ENCODE results near the gene NKX1-2.

Gene NKX1-2

DNA sequence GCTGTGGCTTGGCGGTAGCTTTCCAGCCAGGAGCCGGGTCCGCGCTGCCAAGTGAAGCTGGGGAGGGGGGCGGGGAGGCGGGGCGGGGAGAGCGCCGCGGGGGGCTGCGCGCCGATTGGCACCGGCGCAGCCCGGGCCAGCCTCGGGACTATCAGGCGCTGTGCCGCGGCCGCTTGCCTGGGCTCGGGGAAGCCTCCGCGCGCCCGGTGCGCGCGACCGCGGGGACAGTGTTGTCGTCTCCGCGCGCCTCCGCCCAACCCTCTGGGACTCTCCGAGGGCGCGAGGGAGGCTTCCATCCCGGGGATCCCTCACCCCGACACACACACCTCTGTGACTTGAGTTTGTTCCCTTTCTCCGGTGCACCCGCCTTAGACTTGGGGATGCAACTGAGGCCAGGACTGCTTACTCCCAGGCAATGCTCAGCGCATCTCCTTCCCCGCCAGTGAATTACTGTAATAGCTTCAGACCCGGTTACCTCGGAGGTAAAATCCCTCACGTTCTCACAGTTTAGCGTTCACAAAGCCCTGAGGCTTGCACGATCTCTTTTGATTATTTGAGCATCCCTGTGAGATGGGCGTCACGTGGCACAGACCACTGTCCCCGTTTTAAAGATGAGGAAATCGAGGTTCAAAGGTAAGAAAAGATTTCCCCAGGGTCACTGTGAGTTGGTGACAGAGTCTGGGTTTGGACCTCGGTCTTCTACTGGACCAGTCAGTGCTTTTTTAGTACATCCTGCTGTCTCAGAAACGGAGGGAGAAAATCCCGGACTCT, at the start of gene NKX1-2:
Gene NKX1-2, minus strand, starts transcription at position 24 of the 771 bp plus-strand sequence. CDS start 92 bp downstream, outside the sequence.
- no peak for DNase-seq (ENCODE audit: low spot score)

DNA sequence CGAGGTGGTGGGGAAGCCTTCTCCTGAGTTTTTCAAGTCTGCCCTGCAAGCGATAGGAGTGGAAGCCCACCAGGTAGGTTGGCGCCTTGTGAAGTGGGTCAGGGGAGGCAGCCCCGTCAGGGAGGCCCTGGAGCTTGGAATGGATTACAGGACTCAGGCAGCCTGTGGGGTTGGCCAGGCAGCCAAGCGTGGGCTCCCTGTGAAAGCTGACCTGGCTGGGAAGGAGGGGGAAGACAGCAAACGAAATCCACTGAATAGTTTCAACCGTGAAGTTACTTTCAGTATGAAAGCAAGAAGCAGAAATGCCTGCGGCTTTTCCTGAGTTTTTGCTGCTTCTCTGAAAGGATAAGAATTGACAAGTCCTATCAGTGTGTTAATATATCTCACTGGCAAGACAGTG, 48.2 kb upstream of the NKX1-2 start:
- DNase-seq (ENCODE audit: low spot score): no peak

DNA sequence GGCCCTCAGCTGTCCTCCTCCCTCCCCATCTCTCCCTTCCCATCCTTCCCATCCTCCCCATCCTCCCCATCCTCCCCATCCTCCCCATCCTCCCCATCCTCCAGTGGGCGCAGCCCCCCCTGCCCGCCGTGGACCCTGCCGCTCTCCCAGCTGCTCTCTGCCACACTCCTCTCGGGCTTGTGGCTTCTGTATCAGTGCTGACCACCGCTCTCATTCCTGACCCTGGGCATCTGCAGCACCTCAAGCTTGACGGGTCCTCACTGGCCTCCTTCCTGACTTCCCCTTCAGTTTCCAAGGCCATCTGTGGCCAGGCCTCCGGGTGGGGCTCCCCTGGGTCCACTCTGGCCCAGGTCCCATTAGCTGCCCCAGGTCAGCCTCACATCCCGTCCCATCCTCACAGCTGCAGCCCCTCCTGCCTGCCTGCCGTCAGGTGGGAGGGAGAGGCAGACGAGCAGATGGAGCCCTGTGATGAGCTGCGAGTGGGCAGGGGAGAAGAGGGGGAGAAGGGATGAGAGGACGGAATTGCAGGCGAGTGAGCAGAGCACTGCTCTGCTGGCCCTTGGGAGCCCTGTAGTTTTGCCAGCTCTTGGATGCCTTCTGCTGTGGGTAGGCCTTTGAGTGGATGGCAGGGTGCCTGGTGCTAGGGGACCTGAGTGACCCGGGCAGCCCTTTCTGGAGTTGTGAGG, 47.5 kb upstream of the NKX1-2 start:
- DNase-seq (ENCODE audit: low spot score): no peak

DNA sequence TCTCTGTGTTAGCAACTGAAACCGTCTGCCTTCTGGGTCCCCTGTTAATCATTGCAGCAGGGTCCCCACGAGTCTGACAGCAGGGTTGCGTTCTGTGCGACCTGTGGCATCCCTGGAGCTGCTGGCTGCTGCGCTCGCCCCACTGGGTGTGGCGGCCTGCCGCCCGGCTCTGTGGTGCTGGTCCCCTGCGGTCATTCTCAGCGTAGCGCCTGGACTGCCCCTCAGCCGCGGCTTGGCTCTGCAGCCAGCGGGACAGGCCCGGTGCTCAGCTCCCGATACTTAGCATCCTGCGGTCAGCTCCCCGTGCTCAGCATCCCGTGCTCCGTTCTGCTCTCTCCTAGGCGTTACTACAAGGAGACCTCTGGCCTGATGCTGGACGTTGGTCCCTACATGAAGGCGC, 46.8 kb upstream of the NKX1-2 start:
- DNase-seq (ENCODE audit: low spot score): no peak

DNA sequence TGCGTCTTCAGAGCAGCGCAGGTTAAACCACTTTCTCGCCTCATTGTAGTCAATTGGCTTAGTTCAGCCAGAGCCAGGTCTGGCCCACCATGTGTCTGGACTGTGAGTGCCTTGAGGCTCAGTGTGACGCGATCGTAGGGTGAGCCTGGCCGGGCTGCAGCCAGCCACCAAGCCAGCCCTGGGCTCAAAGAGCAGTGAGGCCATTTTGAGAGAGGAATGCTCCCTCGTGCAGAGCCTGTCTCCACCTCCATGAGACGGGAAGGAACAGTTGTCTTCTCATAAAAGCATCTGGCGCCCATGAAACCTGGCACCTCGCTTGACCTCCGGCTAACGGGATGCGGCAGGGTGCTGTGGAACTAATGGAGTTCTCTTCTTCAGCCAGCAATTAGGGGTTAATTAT, 46.3 kb upstream of the NKX1-2 start:
- DNase-seq (ENCODE audit: low spot score): no peak

DNA sequence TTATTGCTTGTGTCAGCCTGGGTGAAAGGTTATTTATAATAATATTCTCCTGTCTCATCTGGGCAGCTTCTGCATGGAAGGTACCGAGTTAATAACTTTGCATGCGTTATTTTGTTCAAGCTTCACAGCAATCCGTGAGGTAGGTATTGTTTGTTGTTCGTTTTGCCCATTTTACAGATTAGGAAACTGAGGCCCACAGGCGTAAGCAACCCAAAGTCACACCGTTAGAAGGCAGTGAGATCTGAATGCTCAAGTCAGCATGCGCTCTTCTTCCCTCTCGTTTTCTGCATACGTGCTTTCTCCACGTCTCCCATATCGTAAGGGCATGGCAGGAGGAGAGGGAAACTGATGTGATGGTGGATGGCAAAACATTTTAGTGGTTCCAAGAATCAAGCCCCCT, 45.9 kb upstream of the NKX1-2 start:
- DNase-seq (ENCODE audit: low spot score): no peak

DNA sequence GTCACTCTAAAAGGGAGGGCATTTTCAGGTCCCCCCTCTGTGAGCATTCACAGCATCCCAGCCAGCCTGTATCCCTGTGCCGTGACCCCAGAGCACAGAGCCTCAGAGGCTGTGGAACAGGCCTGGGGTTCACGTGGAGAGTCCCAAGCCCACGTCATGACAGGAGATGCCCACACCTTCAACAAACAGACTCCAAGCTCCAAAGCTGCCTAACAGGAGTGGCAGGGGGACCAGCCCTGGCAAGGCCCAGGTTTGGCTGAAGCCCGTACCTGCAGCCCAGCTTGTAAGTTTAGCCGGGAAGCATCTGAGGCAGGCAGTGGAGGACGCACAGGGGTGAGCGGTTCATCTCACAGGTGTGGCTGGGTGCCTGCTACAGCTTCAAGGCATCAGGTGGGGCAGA, 45.3 kb upstream of the NKX1-2 start:
- no peak for DNase-seq (ENCODE audit: low spot score)

DNA sequence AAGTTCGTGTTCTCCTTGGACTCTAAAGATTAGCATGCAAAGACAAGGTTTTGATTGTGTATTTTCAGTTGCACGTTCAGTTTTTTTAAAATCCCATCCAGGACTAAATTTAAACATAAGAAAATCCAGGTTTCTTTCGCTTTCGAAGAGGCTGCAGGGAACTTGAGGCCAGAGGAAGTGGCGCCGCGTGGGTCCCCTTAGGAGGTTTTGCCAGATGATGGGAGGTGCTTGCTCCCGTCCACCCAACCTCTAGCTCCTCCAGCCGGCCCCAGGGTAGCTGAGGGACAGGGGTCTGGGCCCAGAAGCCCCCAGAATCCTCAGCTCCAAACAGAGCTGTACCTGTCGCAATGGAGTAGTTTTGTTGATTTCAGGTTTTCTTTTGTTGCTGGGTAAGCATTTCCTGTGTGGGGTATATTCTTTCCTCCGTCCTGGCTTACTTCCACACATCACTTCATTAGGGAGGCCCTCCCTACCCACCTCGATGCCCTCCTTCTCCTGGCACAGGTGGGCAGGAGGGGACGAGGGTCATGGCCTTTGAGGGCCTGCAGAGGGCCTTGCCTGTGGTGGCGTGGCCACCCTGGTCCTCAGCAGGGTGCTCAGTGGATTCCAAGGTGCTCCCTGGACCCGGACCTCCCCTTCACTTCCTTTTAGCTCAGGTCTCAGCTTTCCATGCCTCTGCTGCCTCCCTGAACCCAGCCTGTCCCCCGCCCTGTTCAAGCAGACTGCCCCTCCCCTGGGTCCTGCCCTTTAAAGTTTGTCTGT, 44.4 kb upstream of the NKX1-2 start:
- DNase-seq (ENCODE audit: low spot score): no peak

DNA sequence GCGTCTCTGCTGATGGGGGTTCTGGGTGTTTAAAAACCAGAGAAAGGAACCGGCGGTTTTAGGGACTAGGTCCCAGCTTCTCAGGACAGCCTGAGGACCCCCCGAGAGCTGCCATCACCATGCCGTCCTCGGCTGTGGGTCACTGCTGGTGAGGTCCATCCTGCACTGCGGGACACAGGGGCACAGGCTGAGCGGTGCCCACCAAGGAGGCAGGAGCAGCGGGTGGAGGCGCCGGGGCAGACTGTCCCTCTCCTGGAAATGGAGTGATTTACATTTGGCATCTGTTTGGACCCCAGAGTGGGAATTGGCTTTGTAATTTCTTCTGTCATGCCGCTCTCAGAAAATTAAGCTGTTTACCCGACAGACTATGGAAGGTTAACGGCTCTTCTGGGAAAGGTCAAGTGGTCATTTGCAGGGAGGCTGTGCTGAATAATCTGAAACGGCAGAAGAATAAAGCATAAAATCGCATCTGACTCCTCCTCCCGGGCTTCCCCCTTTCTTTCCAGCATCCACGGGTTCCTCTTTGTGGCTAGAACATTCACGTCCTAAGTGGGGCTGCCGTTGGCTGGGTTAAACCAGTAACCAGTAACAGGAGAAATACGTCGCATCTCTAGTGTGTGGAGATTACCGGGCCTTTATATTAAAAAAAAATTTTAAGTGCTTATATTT, 43.5 kb upstream of the NKX1-2 start:
- no peak for DNase-seq (ENCODE audit: low spot score)

DNA sequence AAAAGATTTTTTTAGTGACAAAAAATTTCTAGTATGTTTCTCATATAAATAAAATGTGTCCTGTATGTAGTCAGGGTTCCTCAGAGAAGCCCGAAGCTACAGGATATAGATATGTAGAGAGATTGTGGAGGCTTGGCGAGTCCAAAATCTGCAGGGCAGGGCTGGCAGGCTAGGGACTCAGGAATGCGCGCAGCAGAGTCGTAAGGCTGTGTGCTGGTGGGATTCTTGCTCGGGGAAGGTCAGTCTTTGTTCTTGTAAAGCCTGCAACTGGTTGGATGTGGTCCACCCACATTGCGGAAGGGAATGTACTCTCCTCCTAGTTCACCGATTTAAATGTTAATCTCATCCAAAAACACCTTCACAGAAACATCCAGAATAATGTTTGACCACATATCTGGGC, 42.4 kb upstream of the NKX1-2 start:
- no peak for DNase-seq (ENCODE audit: low spot score)

DNA sequence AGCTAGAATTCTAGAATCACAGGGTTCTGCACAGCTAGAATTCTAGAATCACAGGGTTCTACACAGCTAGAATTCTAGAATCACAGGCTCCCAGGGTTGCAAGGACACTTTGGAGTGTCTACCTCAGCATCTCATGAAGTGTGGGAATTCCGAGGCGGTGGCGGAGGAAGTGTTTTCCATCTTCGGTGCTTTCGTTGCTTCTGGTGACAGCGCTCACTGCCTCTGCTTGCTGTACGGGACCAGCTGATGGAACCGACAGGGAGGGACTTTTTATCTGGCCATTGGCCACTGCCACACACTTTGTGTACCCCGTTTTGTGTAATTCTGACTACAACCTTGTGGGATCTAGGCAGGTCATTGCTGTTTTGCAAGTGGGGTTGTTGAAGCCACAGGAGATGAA, 41.3 kb upstream of the NKX1-2 start:
- no peak for DNase-seq (ENCODE audit: low spot score)

DNA sequence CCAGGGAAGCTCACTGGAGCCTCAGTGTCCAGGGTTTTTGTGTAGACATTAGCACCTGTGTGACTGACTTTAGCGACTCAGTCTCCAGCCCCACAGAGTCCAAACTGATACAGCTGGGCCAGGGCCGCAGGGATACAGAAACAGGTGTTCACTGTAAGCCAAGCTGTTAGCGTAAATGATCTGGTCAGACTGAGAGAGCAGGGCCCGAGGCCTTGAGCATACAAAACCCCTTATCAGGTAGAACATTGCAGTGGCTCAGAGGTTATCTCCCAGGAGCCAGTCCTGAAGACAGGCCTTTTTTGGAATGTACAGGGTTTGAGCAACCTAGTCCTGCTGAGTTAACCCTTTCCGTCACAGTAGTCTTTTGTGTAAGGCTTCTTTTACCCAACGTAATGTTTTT, 36.8 kb upstream of the NKX1-2 start:
- no peak for DNase-seq (ENCODE audit: low spot score)

DNA sequence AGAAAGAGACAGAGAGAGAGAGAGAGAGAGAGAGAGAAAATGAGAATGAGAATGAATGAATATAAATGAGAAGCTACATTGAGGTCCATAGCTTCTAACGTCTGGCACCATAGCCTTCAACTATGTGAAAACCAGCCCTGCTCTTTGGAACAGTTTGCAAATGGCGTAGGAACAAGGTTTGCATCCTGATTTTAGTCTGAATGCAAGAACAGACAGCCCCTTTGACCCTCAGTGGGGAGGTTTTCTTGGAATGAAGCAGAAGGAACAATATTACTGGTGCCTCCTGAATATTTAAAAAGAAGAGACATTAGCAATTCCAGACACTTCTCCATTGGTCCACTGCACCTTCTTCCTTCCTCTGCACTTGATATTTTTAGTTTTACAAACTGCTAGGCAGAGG, 34.8 kb upstream of the NKX1-2 start:
- DNase-seq (ENCODE audit: low spot score): no peak

DNA sequence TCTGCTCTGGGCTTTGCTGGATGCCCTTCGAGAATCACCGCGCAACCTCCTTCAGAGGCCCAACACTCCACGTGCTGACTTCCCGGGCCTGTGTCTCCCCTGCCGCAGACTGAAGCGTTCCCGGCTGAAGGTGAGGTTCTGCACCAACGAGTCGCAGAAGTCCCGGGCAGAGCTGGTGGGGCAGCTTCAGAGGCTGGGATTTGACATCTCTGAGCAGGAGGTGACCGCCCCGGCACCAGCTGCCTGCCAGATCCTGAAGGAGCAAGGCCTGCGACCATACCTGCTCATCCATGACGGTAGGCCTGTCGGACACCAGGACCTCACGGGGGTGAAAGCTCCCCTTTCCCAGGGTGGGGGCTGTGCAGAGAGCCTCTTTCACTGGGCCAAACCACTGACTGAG, 34.2 kb upstream of the NKX1-2 start:
- no peak for DNase-seq (ENCODE audit: low spot score)

DNA sequence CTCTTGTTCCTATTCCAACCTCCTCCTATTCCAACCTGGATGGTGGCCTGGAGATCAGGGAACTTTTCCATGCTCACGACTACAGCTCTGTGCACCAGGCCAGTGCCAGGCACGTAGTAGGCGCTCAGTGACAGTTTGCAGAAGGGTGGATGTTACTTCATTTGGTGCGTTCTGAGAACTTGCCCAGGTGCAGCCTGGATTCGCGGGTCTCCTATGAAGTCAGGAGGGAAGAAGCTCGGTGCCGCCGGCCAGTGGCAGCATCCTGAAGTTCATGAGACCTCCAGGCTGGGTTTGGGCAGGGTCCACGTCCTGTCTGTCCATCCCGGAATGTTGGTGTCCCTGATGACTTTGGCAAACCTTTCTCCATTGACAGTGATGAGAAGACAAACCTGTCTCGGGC, 33.0 kb upstream of the NKX1-2 start:
- DNase-seq (ENCODE audit: low spot score): no peak

DNA sequence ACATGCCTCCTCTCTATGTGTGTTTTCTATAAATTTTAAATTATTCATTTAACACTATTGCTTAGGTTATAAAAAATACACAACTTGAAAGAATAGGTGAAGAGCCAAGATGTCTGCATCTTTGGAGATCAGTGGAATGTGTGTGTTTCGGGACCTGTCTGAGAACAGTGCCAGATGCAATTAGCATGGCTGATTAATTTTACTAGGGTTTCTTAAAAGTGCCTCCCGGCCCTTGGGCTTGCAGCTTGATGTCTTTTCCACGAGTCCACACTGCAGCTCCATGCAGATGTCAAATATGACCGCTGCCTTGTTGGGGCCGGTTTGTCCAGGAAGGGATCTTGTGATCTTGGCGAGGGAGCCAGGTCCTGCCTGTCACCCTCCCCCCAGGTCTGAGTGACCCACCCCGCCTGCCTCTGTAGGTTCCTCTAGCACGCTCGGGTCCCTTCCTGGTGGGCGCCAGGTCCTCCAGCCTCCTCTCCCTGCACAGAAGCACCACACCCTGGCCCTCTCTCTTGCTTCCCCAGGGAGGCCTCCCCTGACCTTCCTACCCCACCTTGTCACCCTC, 32.5 kb upstream of the NKX1-2 start:
- no peak for DNase-seq (ENCODE audit: low spot score)

DNA sequence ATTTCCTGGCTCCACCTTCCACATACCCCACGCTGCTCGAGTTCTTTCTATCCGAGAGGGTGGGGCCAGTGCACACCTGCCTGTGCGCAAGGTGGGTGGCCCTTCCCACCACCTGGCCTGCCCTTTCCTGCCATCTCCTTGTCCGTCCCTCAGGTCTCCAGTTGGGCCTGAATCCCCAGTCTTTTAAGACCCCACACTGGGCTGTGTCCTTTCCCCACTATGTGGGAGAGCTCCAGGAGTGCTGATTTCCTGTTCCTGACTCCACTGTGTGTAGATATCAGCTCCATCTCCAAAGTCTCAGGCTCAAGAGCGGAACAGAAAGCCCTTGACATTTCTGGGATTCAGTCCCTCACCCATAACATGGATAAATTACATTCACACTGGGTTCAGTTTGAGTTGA, 31.9 kb upstream of the NKX1-2 start:
- DNase-seq (ENCODE audit: low spot score): no peak

DNA sequence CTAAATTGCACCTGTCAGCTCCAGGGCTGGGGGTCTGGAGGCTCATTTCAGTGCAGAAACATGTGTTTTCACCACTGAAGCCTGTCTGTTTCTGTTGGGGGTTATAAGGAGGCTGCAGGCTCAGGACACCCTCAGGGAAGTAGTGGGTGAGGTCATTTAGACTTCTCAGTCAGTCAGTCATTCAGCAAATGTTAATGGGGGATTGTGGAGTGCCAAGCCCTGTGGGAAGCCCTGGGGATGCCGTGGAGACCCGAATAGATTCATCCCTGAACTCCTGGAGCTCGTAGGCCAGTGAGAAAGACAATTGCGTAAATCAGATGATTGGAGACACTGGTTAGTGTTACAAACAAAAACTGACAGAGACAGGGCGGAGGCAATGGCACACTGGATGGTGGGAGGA, 31.0 kb upstream of the NKX1-2 start:
- no peak for DNase-seq (ENCODE audit: low spot score)

DNA sequence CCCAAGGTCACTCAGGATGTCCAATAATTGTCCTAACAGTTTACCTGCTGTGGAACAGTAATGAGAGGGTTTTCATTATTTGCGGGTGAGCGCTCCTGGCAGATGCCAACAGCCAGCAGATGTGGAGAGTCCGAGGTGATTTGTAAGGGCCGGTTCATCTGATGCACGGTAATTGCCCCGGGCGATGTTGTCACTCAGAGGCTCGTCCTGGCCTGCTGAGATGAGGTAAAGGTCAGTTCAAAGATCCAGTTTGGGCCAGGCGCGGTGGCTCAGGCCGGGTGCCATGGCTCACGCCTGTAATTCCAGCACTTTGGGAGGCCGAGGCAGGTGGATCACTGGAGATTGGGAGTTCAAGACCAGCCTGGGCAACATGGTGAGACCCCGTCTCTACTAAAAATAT, 28.7 kb upstream of the NKX1-2 start:
- DNase-seq (ENCODE audit: low spot score): no peak

DNA sequence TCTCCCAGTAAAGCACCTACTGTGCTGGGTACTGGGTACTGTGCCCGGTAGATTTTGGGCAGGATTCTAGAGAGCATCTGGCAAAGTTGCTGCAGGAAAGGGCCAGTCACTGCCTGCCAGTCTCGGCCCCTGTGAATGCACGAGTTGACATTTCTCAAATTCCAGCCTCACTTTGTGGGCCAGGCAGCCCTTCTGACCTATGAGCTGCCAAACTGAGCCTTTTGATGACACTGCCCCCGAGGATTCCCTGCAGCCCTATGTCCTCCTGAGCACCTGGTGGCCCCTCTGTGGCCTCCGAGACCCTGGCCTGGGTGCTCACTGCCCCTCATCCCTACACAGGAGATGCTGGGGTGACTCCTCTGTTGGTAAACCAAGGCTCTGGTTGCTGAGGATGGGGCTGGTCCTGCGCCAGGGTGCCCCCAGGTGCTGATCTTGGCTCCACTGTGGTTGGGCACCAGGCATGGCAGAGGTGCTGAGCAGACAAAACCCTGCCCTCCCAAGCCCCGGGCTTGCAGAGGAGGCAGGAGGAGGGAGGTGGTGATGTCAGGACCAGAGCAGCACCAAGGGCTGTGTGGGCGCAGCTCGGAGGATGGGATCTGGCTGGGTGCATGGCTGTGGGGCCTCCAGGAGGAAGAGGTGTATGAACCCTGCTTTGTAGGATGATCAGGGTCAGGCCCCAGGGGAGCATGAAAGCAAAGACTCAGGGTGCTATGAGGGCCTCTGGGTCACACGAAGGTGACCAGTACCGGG, 28.0 kb upstream of the NKX1-2 start:
- DNase-seq (ENCODE audit: low spot score): no peak

DNA sequence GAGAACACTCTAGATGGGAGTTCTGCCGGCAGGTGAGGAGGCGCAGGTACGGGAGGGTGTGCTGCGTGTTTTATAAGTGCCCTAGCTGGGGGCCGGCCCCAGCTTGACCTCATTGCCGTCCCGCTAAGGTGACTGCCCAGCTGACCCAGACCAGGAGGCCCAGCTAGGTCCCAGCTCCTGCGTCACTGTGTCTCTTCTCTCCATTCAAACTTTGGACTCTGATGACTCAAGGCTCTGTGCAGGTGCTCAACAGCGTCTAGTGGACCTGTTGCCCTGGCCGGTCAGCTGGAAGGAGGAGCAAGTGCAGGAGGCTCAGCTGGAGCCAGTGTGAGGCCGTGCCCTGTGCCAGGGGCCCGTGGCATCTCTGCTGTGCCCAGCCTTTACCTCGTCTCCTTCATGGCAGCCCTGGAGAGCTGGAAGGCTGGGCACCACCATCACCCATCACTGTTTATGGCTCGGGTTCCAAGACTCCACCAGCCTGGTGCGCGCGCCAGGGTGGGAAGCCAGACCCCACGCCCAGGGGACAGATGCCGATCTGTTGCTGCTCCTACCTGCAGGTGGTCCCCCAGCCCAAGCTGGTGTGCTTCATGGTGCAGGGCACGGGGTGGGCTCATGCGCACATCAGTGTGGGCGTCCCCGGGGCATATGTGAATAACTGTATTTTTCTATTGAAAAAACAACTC, 26.3 kb upstream of the NKX1-2 start:
- DNase-seq (ENCODE audit: low spot score): no peak

Data from CD4-positive, alpha-beta T cell treated with Interleukin-15 for 4 hours (primary cell).